SK-N-SH (cell line): ENCODE data around the gene CDH4. TPM values are rescaled to one million over a fixed set of nuclear protein-coding genes. Genes with fewer than 3 reads are reported as not detected.

ENCODE experiments used
- CTCF ChIA-PET: fragments of 300-600, 350-600 bp; formaldehyde crosslinking; extraction: SDS; loops from one replicate; lab custom pipeline; 2021; lab: Yijun Ruan, JAX
- POLR2A ChIA-PET: fragments of 350-600 bp; sonication (Branson Sonifier 250); formaldehyde crosslinking; extraction: SDS; loops from one replicate; lab custom pipeline; 2020; ENCODE audit warnings: antibody characterized with exemption, inconsistent platforms; lab: Yijun Ruan, JAX
- DNase-seq: peaks from one replicate; pipeline ENCODE4 v3.0.0; 2012
- H2AFZ ChIP-seq: fragments of 200-600 bp; sonication (generic); 2 replicates; pipeline ENCODE4 v1.8.1; 2016; ENCODE audit warnings: antibody characterized with exemption, mild to moderate bottlenecking, low read depth
- H3F3A ChIP-seq: fragments of 200-600 bp; sonication (generic); replicated peaks from 2 replicates; pipeline ENCODE3; 2016; ENCODE audit warnings: antibody characterized with exemption, mild to moderate bottlenecking; ENCODE audit not compliant: insufficient read depth
- H3K27ac ChIP-seq, 2 experiments: fragments of 200-500 bp in 1 of 2; fragments of 200-600 bp in 1 of 2; sonication (Bioruptor generic) in 1 of 2; sonication (generic), shearing (Covaris generic) in 1 of 2; 2 replicates each; pipeline versions ENCODE4 v1.5.1 to v1.6.1; 2014 to 2016; ENCODE audit warnings: low read depth in 2 of 2, inconsistent platforms in 1 of 2, low read length in 1 of 2, mild to moderate bottlenecking in 1 of 2, mixed read lengths in 1 of 2
- H3K27me3 ChIP-seq: fragments of 200-600 bp; sonication (generic), shearing (Covaris generic); 2 replicates; pipeline ENCODE4 v1.6.1; 2016; ENCODE audit warnings: mixed run types; ENCODE audit not compliant: insufficient read depth
- H3K36me3 ChIP-seq, 2 experiments: fragments of 200-500 bp in 1 of 2; fragments of 200-600 bp in 1 of 2; sonication (Bioruptor generic) in 1 of 2; sonication (generic) in 1 of 2; replicated peaks in 1 of 2; 2 replicates each; pipeline versions ENCODE3 to v1.5.1; 2014 to 2016; ENCODE audit warnings: low read length in 1 of 2, mild to moderate bottlenecking in 1 of 2; ENCODE audit not compliant: insufficient read depth in 2 of 2, control insufficient read depth in 1 of 2
- H3K4me1 ChIP-seq, 2 experiments: fragments of 200-500 bp in 1 of 2; fragments of 200-600 bp in 1 of 2; sonication (Bioruptor generic) in 1 of 2; sonication (generic), shearing (Covaris generic) in 1 of 2; 2 replicates each; pipeline versions ENCODE4 v1.5.1 to v1.6.1; 2014 to 2016; ENCODE audit warnings: low read depth in 1 of 2, low read length in 1 of 2, mixed run types in 1 of 2; ENCODE audit not compliant: insufficient read depth in 2 of 2, control insufficient read depth in 1 of 2
- H3K4me2 ChIP-seq: fragments of 200-600 bp; sonication (generic), shearing (Covaris generic); 2 replicates; pipeline ENCODE4 v1.6.1; 2017; ENCODE audit warnings: mixed run types
- H3K4me3 ChIP-seq, 2 experiments: fragments of 200-500 bp in 1 of 2; fragments of 200-600 bp in 1 of 2; sonication (Bioruptor generic) in 1 of 2; sonication (generic), shearing (Covaris generic) in 1 of 2; 2 replicates each; pipeline versions ENCODE4 v1.5.1 to v1.8.1; 2014 to 2016; ENCODE audit warnings: low read depth in 2 of 2, inconsistent platforms in 1 of 2, low read length in 1 of 2, mild to moderate bottlenecking in 1 of 2, mixed read lengths in 1 of 2, moderate library complexity in 1 of 2
- H3K79me2 ChIP-seq: fragments of 200-600 bp; sonication (generic); 2 replicates; pipeline ENCODE4 v1.8.1; 2017; ENCODE audit warnings: mild to moderate bottlenecking; ENCODE audit not compliant: insufficient read depth
- H3K9ac ChIP-seq: fragments of 200-600 bp; sonication (generic); 2 replicates; pipeline ENCODE4 v1.6.1; 2017; ENCODE audit warnings: mixed run types
- H3K9me2 ChIP-seq: fragments of 200-600 bp; sonication (generic); 2 replicates; pipeline ENCODE4 v1.6.1; 2017; ENCODE audit warnings: mixed run types
- H3K9me3 ChIP-seq: fragments of 200-600 bp; sonication (generic); 2 replicates; pipeline ENCODE4 v1.6.1; 2017; ENCODE audit warnings: mixed run types, mild to moderate bottlenecking, moderate library complexity
- H4K20me1 ChIP-seq: fragments of 200-600 bp; sonication (generic); 2 replicates; pipeline ENCODE4 v1.6.1; 2017; ENCODE audit warnings: mild to moderate bottlenecking, mixed run types; ENCODE audit not compliant: insufficient read depth
- ELF1 ChIP-seq: IDR thresholded peaks from 2 replicates; pipeline ENCODE4 v1.4.0; 2012
- EZH2phosphoT487 ChIP-seq: fragments of 200-600 bp; sonication (generic); IDR thresholded peaks from 2 replicates; pipeline ENCODE4 v1.6.1; 2017; ENCODE audit warnings: low read depth, mixed run types, mild to moderate bottlenecking, antibody characterized with exemption, moderate library complexity, borderline replicate concordance
- FOSL2 ChIP-seq: IDR thresholded peaks from 2 replicates; pipeline ENCODE4 v1.4.0; 2012; ENCODE audit warnings: low read depth, mild to moderate bottlenecking, moderate library complexity, borderline replicate concordance
- FOXJ3 ChIP-seq: sonication (generic); formaldehyde crosslinking; IDR thresholded peaks from 2 replicates; pipeline ENCODE4 v1.5.1; 2020; ENCODE audit warnings: mild to moderate bottlenecking, missing genetic modification reagents
- FOXM1 ChIP-seq: IDR thresholded peaks from 2 replicates; pipeline ENCODE4 v1.4.0; 2012; ENCODE audit warnings: low read depth, mild to moderate bottlenecking
- GATA2 ChIP-seq: sonication (generic); formaldehyde crosslinking; IDR thresholded peaks from 2 replicates; pipeline ENCODE4 v1.5.0; 2020; ENCODE audit warnings: mild to moderate bottlenecking, missing genetic modification reagents
- MAX ChIP-seq: IDR thresholded peaks from 2 replicates; pipeline ENCODE4 v1.4.0; 2012; ENCODE audit warnings: low read depth
- MEF2A ChIP-seq: IDR thresholded peaks from 2 replicates; pipeline ENCODE4 v1.4.0; 2012; ENCODE audit warnings: low read depth, borderline replicate concordance
- RAD21 ChIP-seq: IDR thresholded peaks from 2 replicates; pipeline ENCODE4 v1.6.1; 2012; ENCODE audit warnings: mild to moderate bottlenecking, low read length
- RFX5 ChIP-seq: IDR thresholded peaks from 2 replicates; pipeline ENCODE4 v1.6.1; 2012; ENCODE audit warnings: mild to moderate bottlenecking, improper control_type of control experiment, low read length
- SMC3 ChIP-seq: IDR thresholded peaks from 2 replicates; pipeline ENCODE4 v1.6.1; 2012; ENCODE audit warnings: low read depth, low read length, improper control_type of control experiment
- TAF1 ChIP-seq: IDR thresholded peaks from 2 replicates; pipeline ENCODE4 v1.6.1; 2012; ENCODE audit warnings: low read depth, mild to moderate bottlenecking, low read length, moderate library complexity, borderline replicate concordance
- TCF12 ChIP-seq: IDR thresholded peaks from 2 replicates; pipeline ENCODE4 v1.4.0; 2012
- TEAD4 ChIP-seq: IDR thresholded peaks from 2 replicates; pipeline ENCODE4 v1.4.0; 2012; ENCODE audit warnings: mild to moderate bottlenecking, borderline replicate concordance; ENCODE audit not compliant: insufficient read depth
- USF1 ChIP-seq: IDR thresholded peaks from 2 replicates; pipeline ENCODE4 v1.4.0; 2012; ENCODE audit warnings: low read depth, borderline replicate concordance
- YY1 ChIP-seq: IDR thresholded peaks from 2 replicates; pipeline ENCODE4 v1.4.0; 2012; ENCODE audit warnings: low read depth, mild to moderate bottlenecking
- WGBS: methylation state at CpG from one replicate; pipeline ENCODE4 v1.1.6; 2017; ENCODE audit warnings: low lambda C conversion rate; 5-methylcytosine and 5-hydroxymethylcytosine counted together
- polyA plus RNA-seq, 3 experiments: library from polyadenylated mRNA; depleted of rRNA; stranded (reverse); fragments of >200 nt; gene quantifications; 2 replicates each; pipeline ENCODE4 v1.2.3, GENCODE V29; 2012

CDH4 gene
- polyA plus RNA-seq, 1 of the 3 experiments (the other 2 are of a cell fraction): not detected

GRCh38 chr20:61292821-61293612, 41.0 kb downstream of the CDH4 start:
- H3K27ac ChIP-seq: no peak overlapping the region
- no peak overlapping the region for H3K9ac ChIP-seq
- no peaks in the 10 kb centered on the region for H3K27me3 ChIP-seq
- H3K9me3 ChIP-seq: no peaks in the 10 kb centered on the region
- H3K4me3 ChIP-seq: no peak overlapping the region
- no peak for DNase-seq
- H3F3A ChIP-seq: no peaks in the 10 kb centered on the region
- H3K36me3 ChIP-seq: no peaks in the 10 kb centered on the region
- ChIA-PET POLR2A (no interaction called here), CTCF (no interaction called here)
- no peaks in the 10 kb centered on the region for H3K79me2 ChIP-seq
- no peaks in the 10 kb centered on the region for H4K20me1 ChIP-seq
- no peaks in the 10 kb centered on the region for H3K9me2 ChIP-seq
- WGBS: 31% methylated on average over 5 of the region's 19 CpGs
- no peaks in the 10 kb centered on the region for H3K4me1 ChIP-seq
- H3K4me2 ChIP-seq: no peak overlapping the region
- H2AFZ ChIP-seq: no peak overlapping the region
- TF ChIP-seq RFX5 (no peak), YY1 (no peak), MEF2A (no peak), GATA2 (no peak), FOSL2 (no peak), TCF12 (no peak)

- Histone ChIP-seq H3K4me2 (no peak overlapping the region), H3K27ac (no peak overlapping the region), H3K9me3 (no peaks in the 10 kb centered on the region), H3K9me2 (no peaks in the 10 kb centered on the region), H3K4me3 (no peak overlapping the region), H3F3A (no peaks in the 10 kb centered on the region), H3K36me3 (no peaks in the 10 kb centered on the region), H3K27me3 (no peaks in the 10 kb centered on the region), H2AFZ (no peak overlapping the region), H3K9ac (no peak overlapping the region), H4K20me1 (no peaks in the 10 kb centered on the region), H3K79me2 (no peaks in the 10 kb centered on the region), H3K4me1 (no peaks in the 10 kb centered on the region)
- CTCF ChIA-PET: interaction anchor here (0.6 kb wide), 1 partner anchor 341 kb away, joined by 3 read pairs; no protein-coding TSS in a partner anchor
- no peak for DNase-seq
- POLR2A ChIA-PET: no interaction called here
- no peak for TF ChIP-seq RAD21
- TF ChIP-seq YY1: no peak
- no peak for TF ChIP-seq TEAD4
- whole genome bisulfite sequencing: 50% methylated on average over 2 of the region's 12 CpGs
These were observed 41.9 kb downstream of the CDH4 start for GRCh38 chr20:61293951-61294350.

GRCh38 chr20:61295249-61295648, 43.2 kb downstream of the CDH4 start:
- Histone ChIP-seq H4K20me1 (no peaks in the 10 kb centered on the region), H3K27ac (no peak overlapping the region), H3K4me3 (no peak overlapping the region), H3K4me2 (no peak overlapping the region), H2AFZ (no peak overlapping the region), H3K9ac (no peak overlapping the region), H3K4me1 (no peaks in the 10 kb centered on the region), H3K9me3 (no peaks in the 10 kb centered on the region), H3K27me3 (no peaks in the 10 kb centered on the region), H3K9me2 (no peaks in the 10 kb centered on the region), H3K36me3 (no peaks in the 10 kb centered on the region), H3K79me2 (no peaks in the 10 kb centered on the region), H3F3A (no peaks in the 10 kb centered on the region)
- WGBS: 80% methylated on average over 13 of the region's 13 CpGs
- ChIA-PET CTCF (no interaction called here), POLR2A (no interaction called here)
- no peak for TF ChIP-seq TAF1
- TF ChIP-seq ELF1: no peak
- no peak for TF ChIP-seq TEAD4
- TF ChIP-seq FOXJ3 (CRISPR knock-in tag): no peak
- no peak for TF ChIP-seq SMC3
- TF ChIP-seq FOXM1: no peak
- TF ChIP-seq USF1: no peak
- TF ChIP-seq EZH2phosphoT487: no peak
- TF ChIP-seq MAX: no peak
- no peak for DNase-seq
